EH (cell line): Measurements from ENCODE around the gene CDC42BPG.
"Not testable (repeated sequence)": the region's sequence is repeated elsewhere in the genome, so short reads cannot be mapped to it uniquely, and the experiment has no call there.

Experiments used
- DNase-seq: peaks from one replicate; pipeline ENCODE4 v3.0.0-alpha.2; 2015; ENCODE audit warnings: low read depth

Gene CDC42BPG

GRCh38 chr11:64834723-64835615, 9.5 kb downstream of the CDC42BPG start:
- peak; percentile 66 for DNase-seq

GRCh38 chr11:64834031-64834722, 10.3 kb downstream of the CDC42BPG start:
- DNase-seq: no peak

- DNase-seq: no peak
Measured at GRCh38 chr11:64833509-64833908, 10.9 kb downstream of the CDC42BPG start.

GRCh38 chr11:64833198-64833502, 11.3 kb downstream of the CDC42BPG start:
- no peak for DNase-seq

- DNase-seq: no peak
Measured at GRCh38 chr11:64832467-64833197, 11.8 kb downstream of the CDC42BPG start.

GRCh38 chr11:64831411-64831891, 13.0 kb downstream of the CDC42BPG start:
- no peak for DNase-seq

GRCh38 chr11:64829536-64830251, 14.8 kb downstream of the CDC42BPG start:
- DNase-seq: no peak

GRCh38 chr11:64827451-64827839, 17.0 kb downstream of the CDC42BPG start:
- DNase-seq: no peak

- no peak for DNase-seq
Measured at GRCh38 chr11:64826578-64827450, 17.6 kb downstream of the CDC42BPG start.

- no peak for DNase-seq
Measured at GRCh38 chr11:64826062-64826461, 18.4 kb downstream of the CDC42BPG start.

- no peak for DNase-seq
Measured at GRCh38 chr11:64823568-64824119, 20.8 kb downstream of the CDC42BPG start.

- no peak for DNase-seq
Measured at GRCh38 chr11:64817476-64817875, 27.0 kb downstream of the CDC42BPG start.

- DNase-seq: not testable (repeated sequence)
Measured at GRCh38 chr11:64815433-64815832, 29.0 kb downstream of the CDC42BPG start.

GRCh38 chr11:64814712-64815187, 29.7 kb downstream of the CDC42BPG start:
- DNase-seq: no peak

GRCh38 chr11:64813826-64814225, 30.6 kb downstream of the CDC42BPG start:
- no peak for DNase-seq

GRCh38 chr11:64810891-64811272, 33.6 kb downstream of the CDC42BPG start:
- DNase-seq: no peak

GRCh38 chr11:64810271-64810890, 34.1 kb downstream of the CDC42BPG start, which contains the start of gene MEN1:
MEN1 (minus strand) TSS chr11:64810551; CDS start chr11:64810109, 442 bp downstream.
- peak; percentile 96 for DNase-seq

GRCh38 chr11:64809781-64810241, 34.6 kb downstream of the CDC42BPG start:
- DNase-seq: peak; percentile 10

GRCh38 chr11:64805481-64805880, 39.0 kb downstream of the CDC42BPG start:
- no peak for DNase-seq
